ENCODE results near the gene LRRC10B. TPM values are rescaled to one million over a fixed set of nuclear protein-coding genes. Genes with fewer than 3 reads are reported as not detected.

The LRRC10B gene
- total RNA-seq, 2 experiments from 2014 or later: not detected

DNA sequence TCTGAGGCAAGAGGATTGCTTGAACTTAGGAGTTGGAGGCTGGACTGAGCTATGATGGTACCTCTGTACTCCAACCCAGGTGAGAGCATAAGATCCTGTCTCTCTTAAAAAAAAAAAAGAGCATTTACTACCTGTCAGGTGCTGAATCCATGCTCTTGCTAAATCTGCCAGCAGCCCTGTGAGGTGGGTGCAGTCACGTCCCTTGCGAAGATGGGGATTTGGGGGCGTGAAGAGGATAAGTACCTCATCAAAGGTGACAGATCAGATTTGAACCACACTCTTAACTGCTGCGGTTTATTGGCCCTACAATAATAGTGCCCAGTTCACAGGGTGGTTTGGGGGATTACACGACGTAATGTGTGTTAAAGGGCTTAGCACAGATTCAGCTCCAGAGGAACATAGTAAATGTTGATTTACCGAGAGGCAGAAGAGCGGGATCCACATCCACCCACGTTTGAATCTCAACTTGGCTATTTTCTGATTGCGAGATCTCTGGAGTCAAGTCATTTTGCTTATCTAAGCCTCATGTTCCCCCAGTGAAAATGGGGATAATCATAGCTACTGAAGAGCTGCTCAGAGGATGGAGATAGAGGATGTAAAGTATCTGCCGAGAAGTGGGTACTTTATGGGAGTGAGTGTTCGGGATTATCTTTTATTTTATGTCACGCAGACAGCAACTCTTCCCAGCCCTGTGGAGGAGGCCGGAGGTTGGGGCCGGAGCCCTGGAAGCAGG is 28.1 kb upstream of the LRRC10B start:
- H3K27me3 ChIP-seq (ENCODE audit: control insufficient read depth in 1 of 2, insufficient read depth in 2 of 2, low read length in 2 of 2): peaks cover 0 to 2% of the 10 kb centered on the region in 2 experiments
- H3K4me3 ChIP-seq (ENCODE audit: low read length): no peak overlapping the region
- DNase-seq (no peak), ATAC-seq (ENCODE audit: poor library complexity) (no peak)
- Mint-ChIP-seq H3K27ac (no peak overlapping the region), H3K4me1 (ENCODE audit: low read depth) (peaks cover 7% of the 10 kb centered on the region), H3K4me3 (no peak overlapping the region), H3K27me3 (no peaks in the 10 kb centered on the region), H3K9me3 (no peaks in the 10 kb centered on the region), H3K36me3 (ENCODE audit: low read depth) (no peaks in the 10 kb centered on the region)
- CTCF ChIA-PET: interaction anchor here (0.6 kb wide), 1 partner anchor 187 kb away, joined by 3 read pairs; no protein-coding TSS in a partner anchor
- POLR2A ChIA-PET: no interaction called here
- intact Hi-C loops (cut with DNase I, micrococcal nuclease): loop anchor here in 1 of 2 experiments (2.0 kb wide), 1 partner anchor 252 kb away; no protein-coding TSS in a partner anchor
- H3K27ac ChIP-seq (ENCODE audit: low read depth in 1 of 2, low read length in 2 of 2): no peak overlapping the region
- TF ChIP-seq, protein P1, sequence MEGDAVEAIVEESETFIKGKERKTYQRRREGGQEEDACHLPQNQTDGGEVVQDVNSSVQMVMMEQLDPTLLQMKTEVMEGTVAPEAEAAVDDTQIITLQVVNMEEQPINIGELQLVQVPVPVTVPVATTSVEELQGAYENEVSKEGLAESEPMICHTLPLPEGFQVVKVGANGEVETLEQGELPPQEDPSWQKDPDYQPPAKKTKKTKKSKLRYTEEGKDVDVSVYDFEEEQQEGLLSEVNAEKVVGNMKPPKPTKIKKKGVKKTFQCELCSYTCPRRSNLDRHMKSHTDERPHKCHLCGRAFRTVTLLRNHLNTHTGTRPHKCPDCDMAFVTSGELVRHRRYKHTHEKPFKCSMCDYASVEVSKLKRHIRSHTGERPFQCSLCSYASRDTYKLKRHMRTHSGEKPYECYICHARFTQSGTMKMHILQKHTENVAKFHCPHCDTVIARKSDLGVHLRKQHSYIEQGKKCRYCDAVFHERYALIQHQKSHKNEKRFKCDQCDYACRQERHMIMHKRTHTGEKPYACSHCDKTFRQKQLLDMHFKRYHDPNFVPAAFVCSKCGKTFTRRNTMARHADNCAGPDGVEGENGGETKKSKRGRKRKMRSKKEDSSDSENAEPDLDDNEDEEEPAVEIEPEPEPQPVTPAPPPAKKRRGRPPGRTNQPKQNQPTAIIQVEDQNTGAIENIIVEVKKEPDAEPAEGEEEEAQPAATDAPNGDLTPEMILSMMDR (IDR thresholded peaks at IDR 0.05): no peak
- no peaks in the 10 kb centered on the region for H3K9me3 ChIP-seq (ENCODE audit: control insufficient read depth in 1 of 2, insufficient read depth in 1 of 2, low read length in 2 of 2)
- no peaks in the 10 kb centered on the region for H3K36me3 ChIP-seq (ENCODE audit: insufficient read depth, low read length)
- peaks cover 9% of the 10 kb centered on the region for H3K4me1 ChIP-seq (ENCODE audit: insufficient read depth, low read length)

DNA sequence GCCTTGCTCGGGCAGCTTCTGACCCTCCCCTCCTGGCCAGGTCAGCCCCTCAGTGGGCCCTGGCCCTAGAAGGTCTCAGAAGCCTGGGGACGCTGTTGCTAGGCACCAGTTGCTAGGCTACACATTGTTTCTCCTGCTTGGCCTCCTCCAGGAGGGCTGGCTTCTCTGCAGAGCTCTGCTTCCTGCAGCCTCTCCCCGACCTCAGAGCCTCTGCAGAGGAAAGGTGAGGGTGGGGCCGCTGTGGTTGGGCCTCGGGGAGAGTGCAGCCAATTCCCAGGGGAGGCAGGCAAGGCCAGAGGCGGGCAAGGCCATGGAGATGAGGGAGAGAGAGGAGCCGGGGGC is 27.6 kb upstream of the LRRC10B start:
- CTCF ChIA-PET: no interaction called here
- ATAC-seq (ENCODE audit: poor library complexity) (no peak), DNase-seq (no peak)
- no peaks in the 10 kb centered on the region for H3K36me3 Mint-ChIP-seq (ENCODE audit: low read depth)
- Histone ChIP-seq H3K4me1 (ENCODE audit: insufficient read depth, low read length) (peaks cover 9% of the 10 kb centered on the region), H3K27ac (ENCODE audit: low read depth in 1 of 2, low read length in 2 of 2) (no peak overlapping the region), H3K4me3 (ENCODE audit: low read length) (no peak overlapping the region), H3K36me3 (ENCODE audit: insufficient read depth, low read length) (no peaks in the 10 kb centered on the region), H3K9me3 (ENCODE audit: control insufficient read depth in 1 of 2, insufficient read depth in 1 of 2, low read length in 2 of 2) (no peaks in the 10 kb centered on the region), H3K27me3 (ENCODE audit: control insufficient read depth in 1 of 2, insufficient read depth in 2 of 2, low read length in 2 of 2) (peaks cover 0 to 2% of the 10 kb centered on the region in 2 experiments)
- POLR2A ChIA-PET: no interaction called here
- no peaks in the 10 kb centered on the region for H3K27me3 Mint-ChIP-seq
- no peak overlapping the region for H3K27ac Mint-ChIP-seq
- intact Hi-C loops (cut with DNase I, micrococcal nuclease): loop anchor here in 1 of 2 experiments (2.0 kb wide), 1 partner anchor 252 kb away; no protein-coding TSS in a partner anchor
- peaks cover 7% of the 10 kb centered on the region for H3K4me1 Mint-ChIP-seq (ENCODE audit: low read depth)
- TF ChIP-seq, protein P1 (IDR thresholded peaks at IDR 0.05): no peak
- H3K9me3 Mint-ChIP-seq: no peaks in the 10 kb centered on the region
- H3K4me3 Mint-ChIP-seq: no peak overlapping the region

DNA sequence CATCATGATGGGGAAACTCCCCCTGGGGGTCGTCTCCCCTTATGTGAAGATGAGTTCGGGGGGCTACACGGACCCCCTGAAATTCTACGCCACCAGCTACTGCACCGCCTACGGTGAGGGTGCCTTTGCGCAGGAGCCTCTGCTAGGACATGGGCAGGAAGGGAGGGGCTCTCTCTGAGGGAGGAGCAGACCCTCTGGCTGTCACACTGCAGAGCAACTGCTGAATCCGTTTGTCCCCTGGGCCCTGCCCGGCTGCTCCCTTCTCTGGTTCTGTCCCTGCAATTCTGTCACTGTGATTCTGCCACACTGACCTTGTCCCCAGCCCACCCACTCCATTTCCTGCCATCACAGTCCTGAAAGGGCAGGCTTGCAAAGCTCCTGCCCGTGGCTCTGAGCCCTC is 26.7 kb upstream of the LRRC10B start:
- Mint-ChIP-seq H3K4me1 (ENCODE audit: low read depth) (peaks cover 7% of the 10 kb centered on the region), H3K27me3 (no peaks in the 10 kb centered on the region), H3K4me3 (no peak overlapping the region), H3K9me3 (no peaks in the 10 kb centered on the region), H3K27ac (no peak overlapping the region), H3K36me3 (ENCODE audit: low read depth) (no peaks in the 10 kb centered on the region)
- peaks cover 0 to 2% of the 10 kb centered on the region in 2 experiments for H3K27me3 ChIP-seq (ENCODE audit: control insufficient read depth in 1 of 2, insufficient read depth in 2 of 2, low read length in 2 of 2)
- no peak overlapping the region for H3K27ac ChIP-seq (ENCODE audit: low read depth in 1 of 2, low read length in 2 of 2)
- ChIA-PET CTCF (interaction anchor here (1.7 kb wide), 1 partner anchor 27 kb away, joined by 3 read pairs; the partner anchor contains the start of gene LRRC10B), POLR2A (no interaction called here)
- DNase-seq (no peak), ATAC-seq (ENCODE audit: poor library complexity) (no peak)
- no peak overlapping the region for H3K4me3 ChIP-seq (ENCODE audit: low read length)
- peaks cover 9% of the 10 kb centered on the region for H3K4me1 ChIP-seq (ENCODE audit: insufficient read depth, low read length)
- intact Hi-C loops (cut with DNase I, micrococcal nuclease): loop anchor here in 1 of 2 experiments (2.0 kb wide), 1 partner anchor 251 kb away; no protein-coding TSS in a partner anchor
- TF ChIP-seq, protein P1 (IDR thresholded peaks at IDR 0.05): no peak
- H3K36me3 ChIP-seq (ENCODE audit: insufficient read depth, low read length): no peaks in the 10 kb centered on the region
- H3K9me3 ChIP-seq (ENCODE audit: control insufficient read depth in 1 of 2, insufficient read depth in 1 of 2, low read length in 2 of 2): no peaks in the 10 kb centered on the region

Measured in CD4-positive, alpha-beta T cell (primary cell).